HUES64 (cell line): Measurements from ENCODE around the gene OR6C2.
"Not testable (repeated sequence)": the region's sequence is repeated elsewhere in the genome, so short reads cannot be mapped to it uniquely, and the experiment has no call there.

ENCODE experiments used
- H3K27ac ChIP-seq: 2 replicates; pipeline ENCODE4 v1.7.0; 2013; ENCODE audit warnings: low read depth, low read length, inconsistent platforms
- H3K27me3 ChIP-seq: 2 replicates; pipeline ENCODE4 v1.6.1; 2013; ENCODE audit warnings: mild to moderate bottlenecking, low read length; ENCODE audit not compliant: insufficient read depth
- H3K36me3 ChIP-seq: 2 replicates; pipeline ENCODE4 v1.6.1; 2013; ENCODE audit warnings: mild to moderate bottlenecking, low read length; ENCODE audit not compliant: insufficient read depth
- H3K4me1 ChIP-seq: 2 replicates; pipeline ENCODE4 v1.6.1; 2013; ENCODE audit warnings: mild to moderate bottlenecking, low read length, moderate library complexity; ENCODE audit not compliant: insufficient read depth
- H3K4me3 ChIP-seq: 2 replicates; pipeline ENCODE4 v1.5.1; 2013; ENCODE audit warnings: mild to moderate bottlenecking, low read length, moderate library complexity
- H3K9ac ChIP-seq: 2 replicates; pipeline ENCODE4 v1.6.1; 2013; ENCODE audit warnings: mild to moderate bottlenecking, low read depth, low read length
- H3K9me3 ChIP-seq: 2 replicates; pipeline ENCODE4 v1.6.1; 2013; ENCODE audit warnings: low read depth, low read length; ENCODE audit not compliant: insufficient read depth
- WGBS: fragments of 150-250, 120-280 bp; methylation state at CpG from one replicate; pipeline ENCODE4 v1.1.7; 2013; ENCODE audit warnings: missing lambda C conversion rate; 5-methylcytosine and 5-hydroxymethylcytosine counted together

Gene OR6C2

GRCh38 chr12:55425954-55426353 lies 17.9 kb upstream of the OR6C2 start, which contains the start of gene OR6C76:
Gene OR6C76, plus strand, starts transcription at chr12:55426254. Its CDS starts 0 bp downstream, at chr12:55426254.
- Histone ChIP-seq H3K27ac (no peak within 1 kb of the TSS), H3K9me3 (no peaks in the 10 kb centered on the region), H3K4me1 (peaks cover 22% of the 10 kb centered on the region), H3K4me3 (no peak within 1 kb of the TSS), H3K36me3 (no peaks in the 10 kb centered on the region), H3K9ac (no peak within 1 kb of the TSS), H3K27me3 (no peaks in the 10 kb centered on the region)
- 94% methylated on average over 4 of the region's 4 CpGs for WGBS

GRCh38 chr12:55428331-55429243 lies 15.3 kb upstream of the OR6C2 start:
- Histone ChIP-seq H3K27ac (peak overlapping the region; percentile 42; the same call in 1 of the 2 replicates), H3K4me3 (peak overlapping the region; percentile 14; the same call in 1 of the 2 replicates), H3K27me3 (no peaks in the 10 kb centered on the region), H3K9ac (no peak overlapping the region), H3K4me1 (peaks cover 22% of the 10 kb centered on the region), H3K9me3 (no peaks in the 10 kb centered on the region), H3K36me3 (no peaks in the 10 kb centered on the region)
- 100% methylated on average over 1 of the region's 1 CpG for WGBS

- WGBS: 83% methylated on average over 5 of the region's 5 CpGs
Observed at GRCh38 chr12:55441233-55441632, 2.6 kb upstream of the OR6C2 start.

GRCh38 chr12:55445357-55445756 lies 1.5 kb downstream of the OR6C2 start:
- Histone ChIP-seq H3K27me3 (no peaks in the 10 kb centered on the region), H3K4me1 (no peaks in the 10 kb centered on the region), H3K4me3 (no peak overlapping the region), H3K9ac (no peak overlapping the region), H3K36me3 (no peaks in the 10 kb centered on the region), H3K27ac (no peak overlapping the region), H3K9me3 (peaks cover 6% of the 10 kb centered on the region; the same call in 1 of the 2 replicates)
- no CpG with 5 or more reads among the region's 1 CpG for WGBS

More at GRCh38 chr12:55441233-55441632, 2.6 kb upstream of the OR6C2 start:
- not testable (repeated sequence) for H3K9ac ChIP-seq, H3K27ac ChIP-seq, H3K9me3 ChIP-seq, H3K4me1 ChIP-seq, H3K4me3 ChIP-seq, H3K36me3 ChIP-seq, H3K27me3 ChIP-seq

- Histone ChIP-seq H3K4me1 (no peaks in the 10 kb centered on the region), H3K4me3 (no peak overlapping the region), H3K36me3 (no peaks in the 10 kb centered on the region), H3K9me3 (no peaks in the 10 kb centered on the region), H3K27me3 (no peaks in the 10 kb centered on the region), H3K27ac (no peak overlapping the region), H3K9ac (no peak overlapping the region)
- WGBS: 92% methylated on average over 5 of the region's 5 CpGs
Observed at GRCh38 chr12:55446326-55446725, 2.5 kb downstream of the OR6C2 start.

GRCh38 chr12:55448825-55449224 lies 4.9 kb downstream of the OR6C2 start:
- Histone ChIP-seq H3K36me3 (no peaks in the 10 kb centered on the region), H3K9ac (no peak overlapping the region), H3K9me3 (no peaks in the 10 kb centered on the region), H3K27ac (no peak overlapping the region), H3K4me1 (no peaks in the 10 kb centered on the region), H3K27me3 (no peaks in the 10 kb centered on the region), H3K4me3 (no peak overlapping the region)

GRCh38 chr12:55464926-55465325 lies 21.1 kb downstream of the OR6C2 start:
- H3K9me3 ChIP-seq, H3K27me3 ChIP-seq, H3K36me3 ChIP-seq, H3K4me3 ChIP-seq, H3K9ac ChIP-seq, H3K27ac ChIP-seq, H3K4me1 ChIP-seq: not testable (repeated sequence)
- 100% methylated on average over 1 of the region's 1 CpG for WGBS

GRCh38 chr12:55467836-55468235 lies 24.0 kb downstream of the OR6C2 start:
- H3K27ac ChIP-seq: no peak overlapping the region
- H3K9ac ChIP-seq: no peak overlapping the region
- H3K36me3 ChIP-seq: no peaks in the 10 kb centered on the region
- peaks cover 8% of the 10 kb centered on the region for H3K4me1 ChIP-seq
- no peak overlapping the region for H3K4me3 ChIP-seq
- no peaks in the 10 kb centered on the region for H3K27me3 ChIP-seq
- H3K9me3 ChIP-seq: no peaks in the 10 kb centered on the region
- no CpG with 5 or more reads among the region's 2 CpGs for WGBS

GRCh38 chr12:55469291-55469690 lies 25.4 kb downstream of the OR6C2 start:
- Histone ChIP-seq H3K4me1 (peaks cover 8% of the 10 kb centered on the region), H3K4me3 (no peak overlapping the region), H3K9me3 (no peaks in the 10 kb centered on the region), H3K36me3 (no peaks in the 10 kb centered on the region), H3K27me3 (no peaks in the 10 kb centered on the region), H3K9ac (no peak overlapping the region), H3K27ac (no peak overlapping the region)
- WGBS: 77% methylated on average over 2 of the region's 2 CpGs

- Histone ChIP-seq H3K36me3 (no peaks in the 10 kb centered on the region), H3K27ac (no peak within 1 kb of the TSS), H3K4me1 (peaks cover 8% of the 10 kb centered on the region), H3K27me3 (no peaks in the 10 kb centered on the region), H3K9ac (no peak within 1 kb of the TSS), H3K4me3 (no peak within 1 kb of the TSS), H3K9me3 (no peaks in the 10 kb centered on the region)
- WGBS: 68% methylated on average over 2 of the region's 3 CpGs
Observed at GRCh38 chr12:55470088-55470829, 26.4 kb downstream of the OR6C2 start, which contains the start of gene OR6C70. Gene OR6C70, minus strand, starts transcription at chr12:55470138. Its CDS starts 0 bp downstream, at chr12:55470138.

GRCh38 chr12:55472264-55472663 lies 28.4 kb downstream of the OR6C2 start:
- Histone ChIP-seq H3K9ac (no peak overlapping the region), H3K4me3 (no peak overlapping the region), H3K4me1 (peaks cover 8% of the 10 kb centered on the region), H3K36me3 (no peaks in the 10 kb centered on the region), H3K9me3 (no peaks in the 10 kb centered on the region), H3K27ac (no peak overlapping the region), H3K27me3 (no peaks in the 10 kb centered on the region)
- no CpG with 5 or more reads among the region's 1 CpG for WGBS
